Measurements from ENCODE around the gene CHCHD6.

CHCHD6 gene

GRCh38 chr3:126903521-126903920, 199.5 kb downstream of the CHCHD6 start:
- H3K4me3 ChIP-seq (ENCODE audit: low read length): no peak overlapping the region
- no peak for TF ChIP-seq CTCF (IDR thresholded peaks at IDR 0.05; ENCODE audit: insufficient read depth, low read depth, low read length, missing control alignments)
- DNase-seq (ENCODE audit: low read depth): peak; percentile 49

- no peak for TF ChIP-seq CTCF (IDR thresholded peaks at IDR 0.05; ENCODE audit: insufficient read depth, low read depth, low read length, missing control alignments)
- no peak for DNase-seq (ENCODE audit: low read depth)
- no peak overlapping the region for H3K4me3 ChIP-seq (ENCODE audit: low read length)
Observed at GRCh38 chr3:126907557-126907956, 203.5 kb downstream of the CHCHD6 start.

GRCh38 chr3:126908752-126909275, 204.8 kb downstream of the CHCHD6 start:
- no peak for DNase-seq (ENCODE audit: low read depth)
- no peak overlapping the region for H3K4me3 ChIP-seq (ENCODE audit: low read length)
- TF ChIP-seq CTCF (IDR thresholded peaks at IDR 0.05; ENCODE audit: insufficient read depth, low read depth, low read length, missing control alignments): no peak

- TF ChIP-seq CTCF (IDR thresholded peaks at IDR 0.05; ENCODE audit: insufficient read depth, low read depth, low read length, missing control alignments): no peak
- no peak for DNase-seq (ENCODE audit: low read depth)
- H3K4me3 ChIP-seq (ENCODE audit: low read length): no peak overlapping the region
Observed at GRCh38 chr3:126910231-126910630, 206.2 kb downstream of the CHCHD6 start.

GRCh38 chr3:126911162-126912026, 207.4 kb downstream of the CHCHD6 start:
- H3K4me3 ChIP-seq (ENCODE audit: low read length): no peak overlapping the region
- no peak for TF ChIP-seq CTCF (IDR thresholded peaks at IDR 0.05; ENCODE audit: insufficient read depth, low read depth, low read length, missing control alignments)
- DNase-seq (ENCODE audit: low read depth): peak; percentile 98

GRCh38 chr3:126912027-126912422, 208.0 kb downstream of the CHCHD6 start:
- DNase-seq (ENCODE audit: low read depth): no peak
- no peak overlapping the region for H3K4me3 ChIP-seq (ENCODE audit: low read length)
- no peak for TF ChIP-seq CTCF (IDR thresholded peaks at IDR 0.05; ENCODE audit: insufficient read depth, low read depth, low read length, missing control alignments)

Measured in epithelial cell of esophagus (primary cell).